ENCODE results near the gene FGF18.

The FGF18 gene

GRCh38 chr5:171422902-171423663 lies 3.6 kb downstream of the FGF18 start:
- no peak for DNase-seq (ENCODE audit: low spot score)

GRCh38 chr5:171424726-171425125 lies 5.3 kb downstream of the FGF18 start:
- no peak for DNase-seq (ENCODE audit: low spot score)

GRCh38 chr5:171425596-171426244 lies 6.3 kb downstream of the FGF18 start:
- no peak for DNase-seq (ENCODE audit: low spot score)

- no peak for DNase-seq (ENCODE audit: low spot score)
Measured at GRCh38 chr5:171426266-171426665, 6.8 kb downstream of the FGF18 start.

GRCh38 chr5:171426680-171427079 lies 7.2 kb downstream of the FGF18 start:
- DNase-seq (ENCODE audit: low spot score), result no peak

- DNase-seq (ENCODE audit: low spot score), result no peak
Measured at GRCh38 chr5:171427318-171428167, 8.1 kb downstream of the FGF18 start.

GRCh38 chr5:171428168-171428696 lies 8.8 kb downstream of the FGF18 start:
- no peak for DNase-seq (ENCODE audit: low spot score)

- DNase-seq (ENCODE audit: low spot score), result no peak
Measured at GRCh38 chr5:171428809-171429542, 9.5 kb downstream of the FGF18 start.

- DNase-seq (ENCODE audit: low spot score), result no peak
Measured at GRCh38 chr5:171429543-171429910, 10.1 kb downstream of the FGF18 start.

- DNase-seq (ENCODE audit: low spot score), result no peak
Measured at GRCh38 chr5:171431251-171431777, 11.9 kb downstream of the FGF18 start.

- no peak for DNase-seq (ENCODE audit: low spot score)
Measured at GRCh38 chr5:171432076-171432475, 12.6 kb downstream of the FGF18 start.

- DNase-seq (ENCODE audit: low spot score), result no peak
Measured at GRCh38 chr5:171432583-171433351, 13.3 kb downstream of the FGF18 start.

GRCh38 chr5:171433352-171433698 lies 13.9 kb downstream of the FGF18 start:
- DNase-seq (ENCODE audit: low spot score), result no peak

GRCh38 chr5:171433982-171434676 lies 14.7 kb downstream of the FGF18 start:
- no peak for DNase-seq (ENCODE audit: low spot score)

- DNase-seq (ENCODE audit: low spot score), result no peak
Measured at GRCh38 chr5:171434874-171435273, 15.4 kb downstream of the FGF18 start.

GRCh38 chr5:171435908-171436307 lies 16.5 kb downstream of the FGF18 start:
- no peak for DNase-seq (ENCODE audit: low spot score)

- DNase-seq (ENCODE audit: low spot score), result no peak
Measured at GRCh38 chr5:171436804-171437285, 17.4 kb downstream of the FGF18 start.

GRCh38 chr5:171437286-171437821 lies 17.9 kb downstream of the FGF18 start:
- DNase-seq (ENCODE audit: low spot score), result no peak

GRCh38 chr5:171438738-171439137 lies 19.3 kb downstream of the FGF18 start:
- DNase-seq (ENCODE audit: low spot score), result no peak

- no peak for DNase-seq (ENCODE audit: low spot score)
Measured at GRCh38 chr5:171441246-171441791, 21.9 kb downstream of the FGF18 start.

All from CD4-positive, alpha-beta T cell treated with Interleukin-15 for 4 hours (primary cell).